ENCODE data around the gene CDC45.

DNA sequence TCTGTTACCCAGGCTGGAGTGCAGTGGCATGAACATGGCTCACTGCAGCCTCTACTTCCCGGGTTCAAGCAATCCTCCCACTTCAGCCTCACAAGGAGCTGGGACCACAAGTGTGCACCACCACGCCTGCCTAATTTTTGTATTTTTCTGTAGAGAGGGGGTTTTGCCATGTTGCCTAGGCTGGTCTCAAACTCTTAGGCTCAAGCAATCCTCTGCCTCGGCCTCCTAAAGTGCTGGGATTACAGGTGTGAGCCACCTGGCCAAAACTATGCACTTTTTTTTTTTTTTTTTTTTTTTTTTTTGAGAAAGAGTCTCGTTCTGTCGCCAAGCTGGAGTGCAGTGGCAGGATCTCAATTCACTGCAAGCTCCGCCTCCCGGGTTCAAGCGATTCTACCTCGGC, 56.8 kb downstream of the CDC45 start:
- TF ChIP-seq, protein P1, sequence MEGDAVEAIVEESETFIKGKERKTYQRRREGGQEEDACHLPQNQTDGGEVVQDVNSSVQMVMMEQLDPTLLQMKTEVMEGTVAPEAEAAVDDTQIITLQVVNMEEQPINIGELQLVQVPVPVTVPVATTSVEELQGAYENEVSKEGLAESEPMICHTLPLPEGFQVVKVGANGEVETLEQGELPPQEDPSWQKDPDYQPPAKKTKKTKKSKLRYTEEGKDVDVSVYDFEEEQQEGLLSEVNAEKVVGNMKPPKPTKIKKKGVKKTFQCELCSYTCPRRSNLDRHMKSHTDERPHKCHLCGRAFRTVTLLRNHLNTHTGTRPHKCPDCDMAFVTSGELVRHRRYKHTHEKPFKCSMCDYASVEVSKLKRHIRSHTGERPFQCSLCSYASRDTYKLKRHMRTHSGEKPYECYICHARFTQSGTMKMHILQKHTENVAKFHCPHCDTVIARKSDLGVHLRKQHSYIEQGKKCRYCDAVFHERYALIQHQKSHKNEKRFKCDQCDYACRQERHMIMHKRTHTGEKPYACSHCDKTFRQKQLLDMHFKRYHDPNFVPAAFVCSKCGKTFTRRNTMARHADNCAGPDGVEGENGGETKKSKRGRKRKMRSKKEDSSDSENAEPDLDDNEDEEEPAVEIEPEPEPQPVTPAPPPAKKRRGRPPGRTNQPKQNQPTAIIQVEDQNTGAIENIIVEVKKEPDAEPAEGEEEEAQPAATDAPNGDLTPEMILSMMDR (conservative IDR thresholded peaks at IDR 0.05 in 1 of 2, IDR thresholded peaks at IDR 0.05 in 1 of 2; ENCODE audit: low read depth in 1 of 2, low read length in 2 of 2) = no peak
- TF ChIP-seq EZH2 (IDR thresholded peaks at IDR 0.05; ENCODE audit: low read length, missing control alignments) = no peak

Data from fibroblast of lung (primary cell).